Gastrocnemius medialis (tissue), 4 donors: ENCODE results near the gene CHRM5.

Source experiments
- CTCF ChIP-seq, 5 experiments: fragments of 450-650 bp in 3 of 5; fragments of 200-600 bp in 2 of 5; sonication (generic) in 2 of 5; IDR thresholded peaks in 4 of 5; conservative IDR thresholded peaks in 1 of 5; 1 replicate in 4 of 5; 2 replicates in 1 of 5; pipeline ENCODE4 v1.5.1; 2016 to 2019; ENCODE audit warnings: antibody characterized with exemption in 5 of 5, mild to moderate bottlenecking in 3 of 5, moderate library complexity in 3 of 5
- POLR2A ChIP-seq, 2 donors: fragments of 450-650 bp; IDR thresholded peaks; one replicate each; pipeline ENCODE4 v1.6.1; 2017; ENCODE audit warnings: antibody characterized with exemption in 2 of 2, mild to moderate bottlenecking in 2 of 2, moderate library complexity in 2 of 2

DNA sequence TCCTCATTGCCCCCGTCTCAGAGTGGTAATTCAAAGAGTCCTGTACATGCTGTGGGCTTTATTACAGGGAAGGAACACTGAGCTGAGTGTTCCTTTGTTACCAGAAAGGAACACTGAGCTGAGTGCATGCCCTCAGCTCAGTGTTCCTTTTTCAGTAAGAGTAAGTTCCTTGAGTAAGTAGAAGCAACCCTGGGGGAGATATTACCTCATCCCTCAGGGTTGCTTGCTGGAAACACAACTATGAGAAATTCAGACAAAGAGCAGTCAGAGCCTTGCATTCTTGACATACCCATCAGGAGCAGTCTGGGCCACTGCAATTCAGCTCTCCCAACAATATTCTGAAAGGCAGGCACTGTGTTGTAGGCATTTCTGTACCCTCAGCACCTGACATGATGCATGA lies 17.0 kb downstream of the CHRM5 start:
- no peak for TF ChIP-seq CTCF (IDR thresholded peaks at IDR 0.05 in 4 of 5, conservative IDR thresholded peaks at IDR 0.05 in 1 of 5)
- TF ChIP-seq POLR2A (IDR thresholded peaks at IDR 0.05): no peak
